GM23338 (cell line): ENCODE data around the gene DNAJC10. TPM values are rescaled to one million over a fixed set of nuclear protein-coding genes. Genes with fewer than 3 reads are reported as not detected.

Experiments
- ATAC-seq: fragments of 200-7000 bp; cut with Tn5 transposase; 3 replicates; pipeline ENCODE4 v1.9.1; 2020
- DNase-seq: peaks from one replicate; pipeline ENCODE4 v3.0.0-alpha.2; 2015; ENCODE audit warnings: low spot score
- H2AFZ ChIP-seq: fragments of 200-600 bp; sonication (generic); 2 replicates; pipeline ENCODE4 v1.8.0; 2016; ENCODE audit warnings: antibody characterized with exemption, mild to moderate bottlenecking, moderate library complexity
- H3F3A ChIP-seq: fragments of 200-600 bp; sonication (generic); replicated peaks from 2 replicates; pipeline ENCODE4 v1.8.0; 2017; ENCODE audit warnings: antibody characterized with exemption, mixed run types, low read depth
- H3K27ac ChIP-seq: fragments of 200-600 bp; sonication (generic); 2 replicates; pipeline ENCODE4 v1.6.1; 2016; ENCODE audit warnings: low read depth
- H3K27me3 ChIP-seq: fragments of 200-600 bp; sonication (generic); 2 replicates; pipeline ENCODE4 v1.8.0; 2016; ENCODE audit warnings: mild to moderate bottlenecking, mixed run types, moderate library complexity; ENCODE audit not compliant: insufficient read depth
- H3K36me3 ChIP-seq: fragments of 200-600 bp; sonication (generic); 2 replicates; pipeline ENCODE4 v1.8.0; 2016; ENCODE audit warnings: mild to moderate bottlenecking; ENCODE audit not compliant: insufficient read depth
- H3K4me1 ChIP-seq: fragments of 200-600 bp; sonication (generic); 2 replicates; pipeline ENCODE4 v1.8.0; 2016; ENCODE audit warnings: mild to moderate bottlenecking, moderate library complexity; ENCODE audit not compliant: insufficient read depth
- H3K4me2 ChIP-seq: fragments of 200-600 bp; sonication (generic); 2 replicates; pipeline ENCODE4 v1.7.1; 2017; ENCODE audit warnings: mixed run types
- H3K4me3 ChIP-seq: fragments of 200-600 bp; sonication (generic); 2 replicates; pipeline ENCODE4 v1.6.1; 2016; ENCODE audit warnings: mixed run types
- H3K79me2 ChIP-seq: fragments of 200-600 bp; sonication (generic); replicated peaks from 2 replicates; pipeline ENCODE4 v1.8.0; 2017; ENCODE audit warnings: mild to moderate bottlenecking; ENCODE audit not compliant: insufficient read depth
- H3K9me2 ChIP-seq: fragments of 200-600 bp; sonication (generic); 2 replicates; pipeline ENCODE4 v1.8.0; 2017; ENCODE audit not compliant: insufficient read depth
- H4K20me1 ChIP-seq: fragments of 200-600 bp; sonication (generic); replicated peaks from 2 replicates; pipeline ENCODE4 v1.8.0; 2017; ENCODE audit warnings: mild to moderate bottlenecking; ENCODE audit not compliant: insufficient read depth
- H3K27ac Mint-ChIP-seq: 2 replicates; pipeline ENCODE4 v1.8.0; 2020; ENCODE audit warnings: inconsistent platforms, mild to moderate bottlenecking, moderate library complexity, mixed read lengths
- H3K27me3 Mint-ChIP-seq: 3 replicates; pipeline ENCODE4 v1.8.0; 2022; ENCODE audit warnings: low read depth, mild to moderate bottlenecking, moderate library complexity, mixed read lengths, inconsistent platforms; ENCODE audit not compliant: insufficient read depth, poor library complexity
- H3K36me3 Mint-ChIP-seq: 3 replicates; pipeline ENCODE4 v1.8.0; 2021; ENCODE audit warnings: low read depth, mild to moderate bottlenecking, inconsistent platforms, moderate library complexity, mixed read lengths
- H3K4me1 Mint-ChIP-seq: 3 replicates; pipeline ENCODE4 v1.8.0; 2020; ENCODE audit warnings: mild to moderate bottlenecking, inconsistent platforms, mixed read lengths
- H3K4me3 Mint-ChIP-seq: 3 replicates; pipeline ENCODE4 v1.8.0; 2021; ENCODE audit warnings: moderate library complexity, mild to moderate bottlenecking, inconsistent platforms, mixed read lengths
- H3K9me3 Mint-ChIP-seq: 3 replicates; pipeline ENCODE4 v1.8.0; 2020; ENCODE audit warnings: moderate library complexity, mild to moderate bottlenecking, inconsistent platforms, mixed read lengths
- CREB1 ChIP-seq: fragments of 250-450 bp; sonication (Bioruptor Pico); IDR thresholded peaks from 2 replicates; pipeline ENCODE4 v1.5.0; 2020; ENCODE audit warnings: low read depth, mild to moderate bottlenecking, moderate library complexity
- CTCF ChIP-seq, 2 experiments: fragments of 200-600 bp in 1 of 2; sonication (generic) in 1 of 2; conservative IDR thresholded peaks; 2 replicates each; pipeline versions ENCODE4 v1.5.1 to v1.6.1; 2016 to 2017; ENCODE audit warnings: antibody characterized with exemption in 2 of 2, low read depth in 2 of 2, mild to moderate bottlenecking in 2 of 2, moderate library complexity in 1 of 2
- ETS1 ChIP-seq: IDR thresholded peaks from 2 replicates; pipeline ENCODE4 v1.6.1; 2016; ENCODE audit warnings: antibody characterized with exemption
- EZH2 ChIP-seq: fragments of 200-600 bp; sonication (generic); IDR thresholded peaks from one replicate; pipeline ENCODE4 v1.8.0; 2017; ENCODE audit warnings: antibody characterized with exemption, mild to moderate bottlenecking, low read depth; ENCODE audit not compliant: unreplicated experiment
- EZH2phosphoT487 ChIP-seq: fragments of 200-600 bp; sonication (generic); IDR thresholded peaks from one replicate; pipeline ENCODE4 v1.8.1; 2018; ENCODE audit warnings: antibody characterized with exemption; ENCODE audit not compliant: unreplicated experiment
- JUNB ChIP-seq: IDR thresholded peaks from one replicate; pipeline ENCODE4 v1.6.1; 2016; ENCODE audit warnings: antibody characterized with exemption; ENCODE audit not compliant: unreplicated experiment
- NANOG ChIP-seq: IDR thresholded peaks from 2 replicates; pipeline ENCODE4 v1.6.1; 2016; ENCODE audit warnings: antibody characterized with exemption, borderline replicate concordance
- POLR2AphosphoS5 ChIP-seq: IDR thresholded peaks from 2 replicates; pipeline ENCODE4 v1.6.1; 2016; ENCODE audit warnings: antibody characterized with exemption, low read depth
- STAT1 ChIP-seq: IDR thresholded peaks from one replicate; pipeline ENCODE4 v1.6.1; 2016; ENCODE audit warnings: antibody characterized with exemption; ENCODE audit not compliant: unreplicated experiment
- ZNF114 ChIP-seq: fragments of 250-450 bp; sonication (Bioruptor Pico); IDR thresholded peaks from 2 replicates; pipeline ENCODE4 v1.5.0; 2020; ENCODE audit warnings: mild to moderate bottlenecking, moderate library complexity
- ZNF331 ChIP-seq: fragments of 250-450 bp; sonication (Bioruptor Pico); IDR thresholded peaks from 2 replicates; pipeline ENCODE4 v1.5.0; 2020; ENCODE audit warnings: low read depth, mild to moderate bottlenecking, moderate library complexity
- polyA plus RNA-seq: library from polyadenylated mRNA; unstranded; fragments of >200 nt; fragmentation: Nextera tagmentation; extraction: Ambion mirVana; gene quantifications from 2 replicates; pipeline ENCODE4 v1.2.1, GENCODE V29; 2016
- total RNA-seq: library from RNA; depleted of rRNA; stranded (reverse); fragments of >200 nt; shearing (Covaris generic); gene quantifications from 2 replicates; pipeline ENCODE4 v1.2.3, GENCODE V29; 2014

DNAJC10 gene
- total and polyA plus RNA-seq, 2 experiments from 2014 or later = 41.9 to 83.1 TPM

DNA sequence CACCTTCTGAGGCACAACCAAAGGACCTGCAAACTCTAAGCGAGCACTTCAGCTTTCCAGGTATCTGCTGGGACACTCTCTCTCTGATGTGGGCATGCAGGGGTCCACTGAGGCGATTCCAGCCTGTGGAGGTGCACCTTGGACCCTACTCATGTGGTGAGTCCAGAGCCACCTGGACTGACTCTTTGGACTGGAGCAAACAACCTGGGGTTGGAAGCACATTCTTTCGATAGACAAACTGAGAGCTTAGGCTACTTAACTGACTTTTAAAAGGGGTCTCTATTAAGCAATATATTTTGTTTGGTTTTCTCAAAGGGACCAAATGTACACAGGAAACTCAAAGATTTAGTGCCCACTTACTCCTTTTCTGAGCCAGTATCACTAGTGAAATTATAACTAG, 98.7 kb downstream of the DNAJC10 start:
- no peak overlapping the region for H3K4me2 ChIP-seq
- peaks cover 30% of the 10 kb centered on the region for H3K4me1 Mint-ChIP-seq

DNA sequence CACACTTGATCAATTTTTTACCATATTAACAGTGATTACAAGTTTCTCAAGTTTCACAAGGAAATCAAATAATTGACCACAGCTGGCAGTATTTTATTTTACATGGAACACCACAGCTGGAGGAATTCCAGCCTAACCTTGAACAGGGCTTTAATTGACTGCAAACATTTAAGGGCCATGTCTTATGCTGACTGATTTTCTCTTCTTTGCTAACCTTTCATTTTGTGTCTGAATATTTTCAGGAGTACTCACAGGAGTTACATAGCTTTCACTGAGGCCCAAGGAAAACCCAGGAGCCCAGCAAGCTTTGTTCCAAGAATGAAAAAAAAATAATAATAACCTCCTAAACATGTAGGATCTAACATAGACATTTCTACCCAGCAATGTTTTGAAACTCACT, 100.8 kb downstream of the DNAJC10 start:
- Histone ChIP-seq H3F3A (no peaks in the 10 kb centered on the region), H4K20me1 (no peaks in the 10 kb centered on the region), H3K79me2 (no peaks in the 10 kb centered on the region), H3K4me1 (peaks cover 38% of the 10 kb centered on the region), H3K27me3 (no peaks in the 10 kb centered on the region), H3K9me2 (no peaks in the 10 kb centered on the region), H3K4me2 (no peak overlapping the region), H3K27ac (no peak overlapping the region), H3K36me3 (no peaks in the 10 kb centered on the region), H3K4me3 (no peak overlapping the region), H2AFZ (no peak overlapping the region)
- no peaks in the 10 kb centered on the region for H3K9me3 Mint-ChIP-seq
- DNase-seq = no peak
- H3K36me3 Mint-ChIP-seq = no peaks in the 10 kb centered on the region
- H3K27ac Mint-ChIP-seq = no peak overlapping the region
- no peak for ATAC-seq
- H3K4me3 Mint-ChIP-seq = no peak overlapping the region
- no peak for TF ChIP-seq EZH2phosphoT487
- TF ChIP-seq ZNF114 = no peak
- no peak for TF ChIP-seq ETS1
- TF ChIP-seq EZH2 = no peak
- H3K4me1 Mint-ChIP-seq = peaks cover 33% of the 10 kb centered on the region
- no peaks in the 10 kb centered on the region for H3K27me3 Mint-ChIP-seq

More for the DNA sequence above, 98.7 kb downstream of the DNAJC10 start:
- Histone ChIP-seq H3K36me3 (no peaks in the 10 kb centered on the region), H4K20me1 (no peaks in the 10 kb centered on the region), H3K4me1 (peaks cover 38% of the 10 kb centered on the region), H3K27me3 (no peaks in the 10 kb centered on the region), H3K9me2 (no peaks in the 10 kb centered on the region), H3K79me2 (no peaks in the 10 kb centered on the region), H2AFZ (no peak overlapping the region), H3K27ac (no peak overlapping the region), H3F3A (no peaks in the 10 kb centered on the region), H3K4me3 (no peak overlapping the region)
- no peak overlapping the region for H3K4me3 Mint-ChIP-seq
- TF ChIP-seq POLR2AphosphoS5 = no peak
- no peak for TF ChIP-seq CREB1 (CRISPR knock-in tag)
- TF ChIP-seq EZH2 = no peak
- TF ChIP-seq ZNF114 = no peak
- TF ChIP-seq NANOG = no peak
- TF ChIP-seq CTCF (conservative IDR thresholded peaks at IDR 0.05; ENCODE audit: low read depth in 2 of 2) = no peak
- TF ChIP-seq STAT1 = no peak
- no peak for TF ChIP-seq ZNF331 (CRISPR knock-in tag)
- no peak for TF ChIP-seq JUNB
- ATAC-seq (no peak), DNase-seq (no peak)
- no peaks in the 10 kb centered on the region for H3K36me3 Mint-ChIP-seq
- no peaks in the 10 kb centered on the region for H3K27me3 Mint-ChIP-seq
- no peak overlapping the region for H3K27ac Mint-ChIP-seq
- no peaks in the 10 kb centered on the region for H3K9me3 Mint-ChIP-seq
